ENCODE data around the gene LPCAT4.
"Not testable (repeated sequence)": the region's sequence is repeated elsewhere in the genome, so short reads cannot be mapped to it uniquely, and the experiment has no call there.

Gene LPCAT4

DNA sequence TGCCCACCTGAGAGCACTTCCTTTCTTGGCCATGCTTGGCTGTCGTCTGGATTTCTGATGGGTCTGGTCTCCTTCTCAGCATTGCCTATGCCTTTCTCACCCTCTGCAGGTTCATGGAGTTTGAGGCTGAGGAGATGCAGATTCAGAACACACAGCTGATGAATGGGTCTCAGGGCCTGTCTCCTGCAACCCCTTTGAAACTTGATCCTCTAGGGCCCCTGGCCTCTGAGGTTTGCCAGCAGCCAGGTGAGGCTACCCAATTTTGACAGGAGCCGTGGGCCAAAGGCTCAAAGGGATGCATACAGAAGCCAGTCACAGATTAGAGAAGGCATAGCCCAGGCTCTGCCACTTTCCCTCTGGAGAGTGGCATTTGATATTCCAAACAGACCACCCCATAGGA is 13.4 kb downstream of the LPCAT4 start:
- H3K9ac ChIP-seq, result no peak overlapping the region
- H3K4me2 ChIP-seq (ENCODE audit: low read length), result no peak overlapping the region
- no peaks in the 10 kb centered on the region for H3K36me3 ChIP-seq (ENCODE audit: control insufficient read depth, insufficient read depth, low read length)
- no peak overlapping the region for H2AFZ ChIP-seq
- no peaks in the 10 kb centered on the region for H3K9me3 ChIP-seq (ENCODE audit: control insufficient read depth, low read length)
- H3K27me3 ChIP-seq (ENCODE audit: control insufficient read depth, insufficient read depth, low read length), result no peaks in the 10 kb centered on the region
- no peaks in the 10 kb centered on the region for H3K4me1 ChIP-seq
- H3K27ac ChIP-seq, result no peak overlapping the region
- no peaks in the 10 kb centered on the region for H3K79me2 ChIP-seq
- H3K4me3 ChIP-seq (ENCODE audit: low read depth, low read length), result no peak overlapping the region
- TF ChIP-seq, protein P1, sequence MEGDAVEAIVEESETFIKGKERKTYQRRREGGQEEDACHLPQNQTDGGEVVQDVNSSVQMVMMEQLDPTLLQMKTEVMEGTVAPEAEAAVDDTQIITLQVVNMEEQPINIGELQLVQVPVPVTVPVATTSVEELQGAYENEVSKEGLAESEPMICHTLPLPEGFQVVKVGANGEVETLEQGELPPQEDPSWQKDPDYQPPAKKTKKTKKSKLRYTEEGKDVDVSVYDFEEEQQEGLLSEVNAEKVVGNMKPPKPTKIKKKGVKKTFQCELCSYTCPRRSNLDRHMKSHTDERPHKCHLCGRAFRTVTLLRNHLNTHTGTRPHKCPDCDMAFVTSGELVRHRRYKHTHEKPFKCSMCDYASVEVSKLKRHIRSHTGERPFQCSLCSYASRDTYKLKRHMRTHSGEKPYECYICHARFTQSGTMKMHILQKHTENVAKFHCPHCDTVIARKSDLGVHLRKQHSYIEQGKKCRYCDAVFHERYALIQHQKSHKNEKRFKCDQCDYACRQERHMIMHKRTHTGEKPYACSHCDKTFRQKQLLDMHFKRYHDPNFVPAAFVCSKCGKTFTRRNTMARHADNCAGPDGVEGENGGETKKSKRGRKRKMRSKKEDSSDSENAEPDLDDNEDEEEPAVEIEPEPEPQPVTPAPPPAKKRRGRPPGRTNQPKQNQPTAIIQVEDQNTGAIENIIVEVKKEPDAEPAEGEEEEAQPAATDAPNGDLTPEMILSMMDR (IDR thresholded peaks at IDR 0.05), result no peak

DNA sequence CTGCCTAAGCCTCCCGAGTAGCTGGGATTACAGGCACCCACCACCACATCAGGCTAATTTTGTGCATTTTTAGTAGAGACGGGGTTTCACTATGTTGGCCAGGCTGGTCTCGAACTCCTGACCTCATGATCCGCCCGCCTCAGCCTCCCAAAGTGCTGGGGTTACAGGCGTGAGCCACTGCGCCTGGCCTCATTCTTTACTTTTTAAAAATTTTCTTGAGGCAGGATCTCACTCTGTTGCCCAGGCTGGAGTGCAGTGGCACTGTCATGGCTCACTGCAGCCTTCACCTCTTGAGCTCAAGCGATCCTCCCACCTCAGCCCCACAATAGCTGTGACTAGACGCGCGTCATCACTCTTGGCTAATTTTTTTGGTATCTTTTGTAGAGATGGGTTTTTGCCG is 14.0 kb downstream of the LPCAT4 start:
- not testable (repeated sequence) for H3K79me2 ChIP-seq

DNA sequence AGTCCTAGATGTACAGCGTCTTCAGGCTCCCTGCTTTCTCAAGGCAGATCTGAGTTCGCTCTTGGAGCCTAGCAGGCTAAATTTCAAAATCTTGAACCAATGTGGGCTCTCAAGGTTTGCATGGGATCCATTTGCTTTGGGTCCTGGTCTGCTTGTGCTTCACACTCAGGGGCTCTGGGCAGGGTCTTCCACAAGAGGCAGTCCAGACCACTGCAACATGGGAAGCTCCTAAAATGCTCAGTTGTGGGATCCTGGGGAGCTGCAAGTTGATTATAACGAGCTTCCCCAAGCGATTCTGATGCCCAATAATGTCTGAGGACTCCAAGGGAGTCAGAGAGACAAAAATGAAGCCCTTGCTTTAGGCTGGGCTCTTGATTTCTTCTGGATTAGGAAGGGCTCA is 17.2 kb downstream of the LPCAT4 start:
- H3K4me3 ChIP-seq (ENCODE audit: low read depth, low read length), result no peak overlapping the region
- H3K4me2 ChIP-seq (ENCODE audit: low read length), result no peak overlapping the region
- H3K27ac ChIP-seq, result no peak overlapping the region
- H3K9ac ChIP-seq, result no peak overlapping the region
- H3K9me3 ChIP-seq (ENCODE audit: control insufficient read depth, low read length), result no peaks in the 10 kb centered on the region
- no peaks in the 10 kb centered on the region for H3K79me2 ChIP-seq
- H3K4me1 ChIP-seq, result no peaks in the 10 kb centered on the region
- no peak overlapping the region for H2AFZ ChIP-seq
- H3K36me3 ChIP-seq (ENCODE audit: control insufficient read depth, insufficient read depth, low read length), result no peaks in the 10 kb centered on the region
- TF ChIP-seq, protein P1 (IDR thresholded peaks at IDR 0.05), result no peak
- H3K27me3 ChIP-seq (ENCODE audit: control insufficient read depth, insufficient read depth, low read length), result no peaks in the 10 kb centered on the region

More for the DNA sequence above, 14.0 kb downstream of the LPCAT4 start:
- H2AFZ ChIP-seq; H3K4me2 ChIP-seq (ENCODE audit: low read length); H3K9me3 ChIP-seq (ENCODE audit: control insufficient read depth, low read length); H3K27me3 ChIP-seq (ENCODE audit: control insufficient read depth, insufficient read depth, low read length); H3K4me3 ChIP-seq (ENCODE audit: low read depth, low read length); H3K27ac ChIP-seq; H3K4me1 ChIP-seq; H3K9ac ChIP-seq; H3K36me3 ChIP-seq (ENCODE audit: control insufficient read depth, insufficient read depth, low read length): not testable (repeated sequence)

DNA sequence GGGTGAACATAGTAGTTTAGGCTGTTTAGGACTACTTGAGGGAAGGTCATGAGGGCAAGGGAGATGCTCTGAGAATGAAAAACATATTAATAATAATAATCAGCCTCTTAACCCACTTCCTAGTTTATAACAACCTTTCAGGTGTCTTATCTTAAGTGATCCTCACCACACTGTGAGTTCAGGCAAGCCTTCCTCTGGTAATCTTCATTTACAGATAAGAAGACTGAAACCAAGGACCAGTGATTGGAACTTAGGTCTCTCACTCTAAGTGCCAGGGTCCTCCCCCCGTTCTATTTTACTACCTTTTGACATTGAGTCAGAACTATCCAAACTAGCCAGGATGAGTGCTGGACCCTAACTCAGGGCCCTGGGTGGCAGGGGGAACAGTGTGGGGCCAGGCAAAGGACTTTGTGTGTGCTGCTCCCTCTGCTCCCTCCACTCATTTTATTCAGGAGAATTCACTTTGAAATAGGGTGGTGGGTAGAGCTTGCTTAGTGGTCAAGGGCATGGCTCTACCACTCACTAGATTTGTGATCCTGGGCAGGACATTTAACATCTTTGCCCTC is 18.2 kb downstream of the LPCAT4 start:
- H3K4me3 ChIP-seq (ENCODE audit: low read depth, low read length), result no peak overlapping the region
- TF ChIP-seq, protein P1 (IDR thresholded peaks at IDR 0.05), result no peak
- H3K27me3 ChIP-seq (ENCODE audit: control insufficient read depth, insufficient read depth, low read length), result no peaks in the 10 kb centered on the region
- no peaks in the 10 kb centered on the region for H3K36me3 ChIP-seq (ENCODE audit: control insufficient read depth, insufficient read depth, low read length)
- no peaks in the 10 kb centered on the region for H3K79me2 ChIP-seq
- H2AFZ ChIP-seq, result no peak overlapping the region
- no peaks in the 10 kb centered on the region for H3K4me1 ChIP-seq
- no peaks in the 10 kb centered on the region for H3K9me3 ChIP-seq (ENCODE audit: control insufficient read depth, low read length)
- H3K9ac ChIP-seq, result no peak overlapping the region
- no peak overlapping the region for H3K27ac ChIP-seq
- no peak overlapping the region for H3K4me2 ChIP-seq (ENCODE audit: low read length)

DNA sequence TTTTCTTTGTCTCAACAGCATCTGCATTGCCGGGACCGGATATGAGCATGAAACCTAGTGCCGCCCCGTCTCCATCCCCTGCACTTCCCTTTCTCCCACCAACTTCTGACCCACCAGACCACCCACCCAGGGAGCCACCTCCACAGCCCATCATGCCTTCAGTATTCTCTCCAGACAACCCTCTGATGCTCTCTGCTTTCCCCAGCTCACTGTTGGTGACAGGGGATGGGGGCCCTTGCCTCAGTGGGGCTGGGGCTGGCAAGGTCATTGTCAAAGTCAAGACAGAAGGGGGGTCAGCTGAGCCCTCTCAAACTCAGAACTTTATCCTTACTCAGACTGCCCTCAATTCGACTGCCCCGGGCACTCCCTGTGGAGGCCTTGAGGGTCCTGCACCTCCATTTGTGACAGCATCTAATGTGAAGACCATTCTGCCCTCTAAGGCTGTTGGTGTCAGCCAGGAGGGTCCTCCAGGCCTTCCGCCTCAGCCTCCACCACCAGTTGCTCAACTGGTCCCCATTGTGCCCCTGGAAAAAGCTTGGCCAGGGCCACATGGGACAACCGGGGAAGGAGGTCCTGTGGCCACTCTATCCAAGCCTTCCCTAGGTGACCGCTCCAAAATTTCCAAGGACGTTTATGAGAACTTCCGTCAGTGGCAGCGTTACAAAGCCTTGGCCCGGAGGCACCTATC is 18.9 kb downstream of the LPCAT4 start:
- Histone ChIP-seq H3K4me1 (no peaks in the 10 kb centered on the region), H3K27ac (no peak overlapping the region), H3K36me3 (ENCODE audit: control insufficient read depth, insufficient read depth, low read length) (no peaks in the 10 kb centered on the region), H3K9ac (no peak overlapping the region), H2AFZ (no peak overlapping the region), H3K79me2 (no peaks in the 10 kb centered on the region), H3K4me2 (ENCODE audit: low read length) (no peak overlapping the region), H3K4me3 (ENCODE audit: low read depth, low read length) (no peak overlapping the region), H3K9me3 (ENCODE audit: control insufficient read depth, low read length) (no peaks in the 10 kb centered on the region), H3K27me3 (ENCODE audit: control insufficient read depth, insufficient read depth, low read length) (no peaks in the 10 kb centered on the region)
- TF ChIP-seq, protein P1 (IDR thresholded peaks at IDR 0.05), result no peak

Data from parathyroid adenoma (tissue), 2 donors.